Kidney (tissue), 14 donors: ENCODE results near the gene FAT1. TPM values are rescaled to one million over a fixed set of nuclear protein-coding genes. Genes with fewer than 3 reads are reported as not detected.

ENCODE experiments used
- DNase-seq, 5 donors: peaks; one replicate each; pipeline ENCODE4 v3.0.0-alpha.2; 2013 to 2020
- FAIRE-seq: peaks from 2 replicates; lab custom pipeline; 2012; peaks lifted over from hg19 to GRCh38; lab: Jason Lieb, UNC
- H3K27ac ChIP-seq, 2 donors: one replicate each; pipeline ENCODE4 v1.7.0; 2013; ENCODE audit warnings: low read depth in 2 of 2, low read length in 2 of 2, inconsistent platforms in 1 of 2
- H3K27me3 ChIP-seq: one replicate; pipeline ENCODE4 v1.7.1; 2013; ENCODE audit warnings: low read length, inconsistent platforms; ENCODE audit not compliant: control insufficient read depth, insufficient read depth
- H3K36me3 ChIP-seq, 3 donors: one replicate each; pipeline versions ENCODE4 v1.7.0 to v1.7.1; 2013; ENCODE audit warnings: low read length in 3 of 3, control low read depth in 1 of 3, inconsistent platforms in 1 of 3; ENCODE audit not compliant: insufficient read depth in 3 of 3, control insufficient read depth in 2 of 3
- H3K4me1 ChIP-seq, 3 donors: one replicate each; pipeline versions ENCODE4 v1.7.0 to v1.7.1; 2013; ENCODE audit warnings: low read length in 3 of 3, inconsistent platforms in 1 of 3, low read depth in 1 of 3; ENCODE audit not compliant: control insufficient read depth in 2 of 3, insufficient read depth in 2 of 3
- H3K4me3 ChIP-seq, 3 donors: one replicate each; pipeline versions ENCODE4 v1.7.0 to v1.8.1; 2013; ENCODE audit warnings: low read length in 3 of 3, control low read depth in 1 of 3, inconsistent platforms in 1 of 3
- H3K9ac ChIP-seq, 3 donors: one replicate each; pipeline versions ENCODE4 v1.7.0 to v1.7.1; 2013; ENCODE audit warnings: low read length in 3 of 3, control low read depth in 1 of 3, inconsistent platforms in 1 of 3
- H3K9me3 ChIP-seq, 3 donors: one replicate each; pipeline versions ENCODE4 v1.7.0 to v1.7.1; 2013; ENCODE audit warnings: low read length in 3 of 3, control low read depth in 1 of 3, inconsistent platforms in 1 of 3; ENCODE audit not compliant: control insufficient read depth in 2 of 3, insufficient read depth in 1 of 3
- intact Hi-C: fragments of 100-400 bp; cut with DNase I; formaldehyde crosslinking; loops from one replicate; pipeline ENCODE4 v1.11.1; 2022
- polyA plus RNA-seq: library from polyadenylated mRNA; stranded (reverse); fragments of 350-450 nt; fragmentation: Illumina TruSeq; extraction: RNeasy Lipid Tissue Mini Kit (QIAGEN cat#74804); gene quantifications from one replicate; pipeline ENCODE4 v1.2.3, GENCODE V29; 2014; ENCODE audit warnings: low read depth, low replicate concordance; ENCODE audit not compliant: insufficient read depth
- total RNA-seq: library from RNA; stranded (reverse); fragmentation: NEBNext Ultra II Directional; extraction: Animal tissue kit (Norgen Biotek cat#: 25700); gene quantifications from one replicate; pipeline ENCODE4 v1.2.1, GENCODE V29; 2021
- TF ChIP-seq, protein P1 (sequence below): IDR thresholded peaks from 3 replicates; pipeline ENCODE4 v1.5.1; 2012; ENCODE audit warnings: mild to moderate bottlenecking, moderate library complexity, borderline replicate concordance; ENCODE audit not compliant: insufficient read depth; ENCODE audit errors: extremely low read depth
- donor health status: control.
- donor health status: control.
- donor health status: control.
- donor health status: control.
- donor health status: control.
- donor health status: DM: yes; HTN: yes; CAD: no.
- donor health status: Normal renal cell carcinoma (clear cell type).

FAT1 gene
- total and polyA plus RNA-seq, 2 donors from 2014 or later: 62.2 to 254 TPM

DNA sequence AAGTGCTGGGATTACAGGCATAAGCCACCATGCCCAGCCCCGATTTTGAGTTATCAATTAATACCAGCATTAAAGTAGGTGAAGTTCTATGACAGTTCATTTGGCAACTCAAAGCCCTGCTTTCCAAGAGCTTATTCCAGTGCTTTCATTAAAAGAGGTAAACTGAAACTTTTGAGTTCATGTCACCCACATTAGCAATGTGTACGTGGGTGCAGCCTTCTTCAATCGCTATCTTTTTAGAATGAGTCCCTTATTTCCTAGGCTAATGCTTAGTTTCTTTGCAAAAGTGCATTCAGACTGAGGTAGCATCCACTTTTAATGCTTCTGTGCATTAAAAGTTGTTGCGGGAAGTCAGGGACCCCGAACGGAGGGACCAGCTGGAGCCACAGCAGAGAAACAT lies 142.2 kb downstream of the FAT1 start:
- FAIRE-seq (no peak), DNase-seq (no peak)
- no peak overlapping the region for H3K9ac ChIP-seq
- intact Hi-C loops: no loop called here
- H3K27ac ChIP-seq: no peak overlapping the region
- no peaks in the 10 kb centered on the region for H3K27me3 ChIP-seq
- H3K4me3 ChIP-seq: no peak overlapping the region
- no peaks in the 10 kb centered on the region for H3K4me1 ChIP-seq
- H3K9me3 ChIP-seq: no peaks in the 10 kb centered on the region
- peaks cover 0 to 10% (median 6%) of the 10 kb centered on the region in 3 donors for H3K36me3 ChIP-seq
- TF ChIP-seq, protein P1, sequence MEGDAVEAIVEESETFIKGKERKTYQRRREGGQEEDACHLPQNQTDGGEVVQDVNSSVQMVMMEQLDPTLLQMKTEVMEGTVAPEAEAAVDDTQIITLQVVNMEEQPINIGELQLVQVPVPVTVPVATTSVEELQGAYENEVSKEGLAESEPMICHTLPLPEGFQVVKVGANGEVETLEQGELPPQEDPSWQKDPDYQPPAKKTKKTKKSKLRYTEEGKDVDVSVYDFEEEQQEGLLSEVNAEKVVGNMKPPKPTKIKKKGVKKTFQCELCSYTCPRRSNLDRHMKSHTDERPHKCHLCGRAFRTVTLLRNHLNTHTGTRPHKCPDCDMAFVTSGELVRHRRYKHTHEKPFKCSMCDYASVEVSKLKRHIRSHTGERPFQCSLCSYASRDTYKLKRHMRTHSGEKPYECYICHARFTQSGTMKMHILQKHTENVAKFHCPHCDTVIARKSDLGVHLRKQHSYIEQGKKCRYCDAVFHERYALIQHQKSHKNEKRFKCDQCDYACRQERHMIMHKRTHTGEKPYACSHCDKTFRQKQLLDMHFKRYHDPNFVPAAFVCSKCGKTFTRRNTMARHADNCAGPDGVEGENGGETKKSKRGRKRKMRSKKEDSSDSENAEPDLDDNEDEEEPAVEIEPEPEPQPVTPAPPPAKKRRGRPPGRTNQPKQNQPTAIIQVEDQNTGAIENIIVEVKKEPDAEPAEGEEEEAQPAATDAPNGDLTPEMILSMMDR: no peak

- Histone ChIP-seq H3K4me1 (no peaks in the 10 kb centered on the region), H3K27ac (no peak overlapping the region), H3K27me3 (no peaks in the 10 kb centered on the region), H3K9me3 (no peaks in the 10 kb centered on the region), H3K9ac (no peak overlapping the region), H3K4me3 (no peak overlapping the region), H3K36me3 (peaks cover 0 to 6% (median 4%) of the 10 kb centered on the region in 3 donors)
- DNase-seq (peak in 2 of 5 donors; percentile 9 to 15), FAIRE-seq (no peak)
- TF ChIP-seq, protein P1: no peak
- intact Hi-C loops: no loop called here
Measured at GRCh38 chr4:186580669-186581068, 143.0 kb downstream of the FAT1 start.

DNA sequence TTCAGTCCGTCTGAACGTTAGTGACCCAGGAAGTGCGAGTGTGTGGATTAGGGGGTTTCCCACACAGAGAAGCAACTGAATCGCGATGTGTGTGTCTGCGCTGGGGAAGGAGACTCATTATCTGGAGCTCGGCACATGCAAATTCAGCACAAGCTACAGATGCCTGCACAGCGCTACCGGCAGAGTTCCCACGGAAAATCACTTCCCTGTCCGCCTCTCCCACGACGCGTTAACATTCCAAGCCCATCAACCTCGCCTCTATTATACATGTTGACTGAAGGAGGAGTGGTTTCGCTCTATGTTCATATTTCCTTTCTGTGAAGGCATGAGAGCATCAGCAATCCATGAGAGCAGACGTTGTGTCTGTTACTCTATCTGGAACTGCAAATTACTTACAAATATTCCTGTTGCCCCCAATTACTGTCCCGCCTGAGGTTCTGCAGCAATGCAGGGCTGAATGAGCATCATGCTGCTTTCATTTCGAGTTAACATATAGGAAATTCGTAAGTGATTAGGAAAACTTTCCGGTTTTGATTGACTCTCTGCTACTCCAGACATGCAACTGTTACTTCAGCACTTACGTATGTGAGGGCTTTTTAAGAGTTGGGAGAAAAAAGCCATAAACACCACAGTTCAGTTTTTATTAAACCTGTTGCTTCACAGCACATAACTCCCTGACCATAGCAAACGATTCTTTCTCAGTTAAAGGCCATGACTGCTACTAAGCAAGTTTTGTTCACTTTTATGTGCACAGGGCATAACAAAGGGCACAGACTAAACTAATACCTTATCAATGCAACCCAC lies 153.3 kb downstream of the FAT1 start:
- Histone ChIP-seq H3K9me3 (no peaks in the 10 kb centered on the region), H3K27ac (no peak overlapping the region), H3K9ac (no peak overlapping the region), H3K4me1 (peaks cover 0 to 8% (median 0%) of the 10 kb centered on the region in 3 donors), H3K27me3 (no peaks in the 10 kb centered on the region), H3K36me3 (no peaks in the 10 kb centered on the region), H3K4me3 (peak overlapping the region; percentile 42 to 51 (median 43))
- DNase-seq (peak in 4 of 5 donors; percentile 55 to 76 (median 65)), FAIRE-seq (no peak)
- intact Hi-C loops: no loop called here
- TF ChIP-seq, protein P1: no peak
